Trophoblast cell (in vitro differentiated cells and primary cell): ENCODE measurements around the gene HMGCLL1.

Experiments used
- DNase-seq, 2 donors: peaks; one replicate each; pipeline ENCODE4 v3.0.0-alpha.2; 2016
- H2AFZ ChIP-seq: 2 replicates; pipeline ENCODE4 v1.6.1; 2013; ENCODE audit warnings: low read length, moderate library complexity, mild to moderate bottlenecking; ENCODE audit not compliant: insufficient read depth, poor library complexity
- H2AK5ac ChIP-seq: 2 replicates; pipeline ENCODE4 v1.6.1; 2013; ENCODE audit warnings: mild to moderate bottlenecking, low read length
- H2BK120ac ChIP-seq: 2 replicates; pipeline ENCODE4 v1.6.1; 2013; ENCODE audit warnings: low read length, mild to moderate bottlenecking, moderate library complexity; ENCODE audit not compliant: insufficient read depth, poor library complexity
- H2BK12ac ChIP-seq: 2 replicates; pipeline ENCODE4 v1.6.1; 2013; ENCODE audit warnings: mild to moderate bottlenecking, low read length, moderate library complexity
- H2BK5ac ChIP-seq: 2 replicates; pipeline ENCODE4 v1.6.1; 2013; ENCODE audit warnings: low read length, low read depth, moderate library complexity, mild to moderate bottlenecking; ENCODE audit not compliant: poor library complexity
- H3K14ac ChIP-seq: 2 replicates; pipeline ENCODE4 v1.6.1; 2013; ENCODE audit warnings: mild to moderate bottlenecking, low read length
- H3K18ac ChIP-seq: 2 replicates; pipeline ENCODE4 v1.6.1; 2013; ENCODE audit warnings: mild to moderate bottlenecking, low read length
- H3K23ac ChIP-seq: 2 replicates; pipeline ENCODE4 v1.6.1; 2013; ENCODE audit warnings: low read length
- H3K27ac ChIP-seq: 2 replicates; pipeline ENCODE4 v1.5.1; 2013; ENCODE audit warnings: low read depth, mild to moderate bottlenecking, inconsistent platforms, low read length, moderate library complexity
- H3K27me3 ChIP-seq: 2 replicates; pipeline ENCODE4 v1.6.1; 2013; ENCODE audit warnings: inconsistent platforms, mild to moderate bottlenecking, low read length, moderate library complexity; ENCODE audit not compliant: insufficient read depth
- H3K36me3 ChIP-seq, 2 experiments: 1 replicate in 1 of 2; 2 replicates in 1 of 2; pipeline ENCODE4 v1.6.1; 2013; ENCODE audit warnings: low read length in 2 of 2, mild to moderate bottlenecking in 2 of 2, moderate library complexity in 1 of 2; ENCODE audit not compliant: insufficient read depth in 2 of 2, control insufficient read depth in 1 of 2
- H3K4ac ChIP-seq: 2 replicates; pipeline ENCODE4 v1.6.1; 2013; ENCODE audit warnings: low read depth, mild to moderate bottlenecking, low read length, moderate library complexity
- H3K4me1 ChIP-seq, 2 experiments: 1 replicate in 1 of 2; 2 replicates in 1 of 2; pipeline ENCODE4 v1.6.1; 2013; ENCODE audit warnings: low read length in 2 of 2, mild to moderate bottlenecking in 2 of 2, moderate library complexity in 1 of 2; ENCODE audit not compliant: insufficient read depth in 2 of 2, control insufficient read depth in 1 of 2
- H3K4me2 ChIP-seq: 2 replicates; pipeline ENCODE4 v1.6.1; 2013; ENCODE audit warnings: inconsistent platforms, mild to moderate bottlenecking, low read length, moderate library complexity
- H3K4me3 ChIP-seq: 2 replicates; pipeline ENCODE4 v1.5.1; 2013; ENCODE audit warnings: mild to moderate bottlenecking, low read depth, low read length, inconsistent platforms
- H3K79me1 ChIP-seq: one replicate; pipeline ENCODE4 v1.6.1; 2013; ENCODE audit warnings: low read length
- H3K79me2 ChIP-seq: 2 replicates; pipeline ENCODE4 v1.6.1; 2013; ENCODE audit warnings: low read length, mild to moderate bottlenecking; ENCODE audit not compliant: control insufficient read depth, insufficient read depth, poor library complexity
- H3K9ac ChIP-seq: 2 replicates; pipeline ENCODE4 v1.6.1; 2013; ENCODE audit warnings: mild to moderate bottlenecking, low read length
- H3K9me3 ChIP-seq: 2 replicates; pipeline ENCODE4 v1.6.1; 2013; ENCODE audit warnings: low read depth, mild to moderate bottlenecking, control low read depth, inconsistent platforms, low read length; ENCODE audit not compliant: insufficient read depth
- H4K12ac ChIP-seq: 2 replicates; pipeline ENCODE4 v1.6.1; 2013; ENCODE audit warnings: low read depth, mild to moderate bottlenecking, low read length, moderate library complexity
- H4K8ac ChIP-seq: 2 replicates; pipeline ENCODE4 v1.6.1; 2013; ENCODE audit warnings: low read depth, mild to moderate bottlenecking, low read length, moderate library complexity
- H4K91ac ChIP-seq: one replicate; pipeline ENCODE4 v1.6.1; 2013; ENCODE audit warnings: low read depth, mild to moderate bottlenecking, low read length, moderate library complexity
- WGBS: extraction: QIAGEN DNeasy Blood & Tissue Kit; methylation state at CpG from one replicate; pipeline ENCODE4 v1.1.7; 2013; ENCODE audit warnings: missing lambda C conversion rate; ENCODE audit not compliant: insufficient read length, insufficient coverage; ENCODE audit errors: extremely low coverage; 5-methylcytosine and 5-hydroxymethylcytosine counted together

The HMGCLL1 gene

GRCh38 chr6:55474382-55474781 lies 104.6 kb downstream of the HMGCLL1 start:
- H3K27me3 ChIP-seq, result no peaks in the 10 kb centered on the region
- H2AK5ac ChIP-seq, result no peak overlapping the region
- H2BK120ac ChIP-seq, result no peak overlapping the region
- no peak for DNase-seq
- no peak overlapping the region for H4K91ac ChIP-seq
- H3K4ac ChIP-seq, result no peak overlapping the region
- H2BK12ac ChIP-seq, result no peak overlapping the region
- H3K18ac ChIP-seq, result no peak overlapping the region
- no peak overlapping the region for H3K9ac ChIP-seq
- no peak overlapping the region for H3K14ac ChIP-seq
- H3K27ac ChIP-seq, result no peak overlapping the region
- WGBS, result no CpG with 5 or more reads among the region's 3 CpGs
- no peaks in the 10 kb centered on the region for H3K79me2 ChIP-seq
- H4K12ac ChIP-seq, result no peak overlapping the region
- no peak overlapping the region for H3K4me3 ChIP-seq
- H2AFZ ChIP-seq, result no peak overlapping the region
- H2BK5ac ChIP-seq, result no peak overlapping the region
- H3K4me2 ChIP-seq, result no peak overlapping the region
- H3K4me1 ChIP-seq, result no peaks in the 10 kb centered on the region
- H3K36me3 ChIP-seq, result no peaks in the 10 kb centered on the region
- H4K8ac ChIP-seq, result no peak overlapping the region
- H3K23ac ChIP-seq, result no peak overlapping the region
- H3K79me1 ChIP-seq, result no peaks in the 10 kb centered on the region
- no peaks in the 10 kb centered on the region for H3K9me3 ChIP-seq

- Histone ChIP-seq H3K9ac (no peak overlapping the region), H3K36me3 (no peaks in the 10 kb centered on the region), H3K23ac (no peak overlapping the region), H3K4me1 (no peaks in the 10 kb centered on the region), H3K14ac (no peak overlapping the region), H2AFZ (no peak overlapping the region), H3K27me3 (no peaks in the 10 kb centered on the region), H2BK120ac (no peak overlapping the region), H2BK12ac (no peak overlapping the region), H3K27ac (no peak overlapping the region), H3K79me2 (no peaks in the 10 kb centered on the region), H2BK5ac (no peak overlapping the region), H4K91ac (no peak overlapping the region), H3K4me2 (no peak overlapping the region), H3K9me3 (no peaks in the 10 kb centered on the region), H3K18ac (no peak overlapping the region), H3K79me1 (no peaks in the 10 kb centered on the region), H2AK5ac (no peak overlapping the region), H4K8ac (no peak overlapping the region), H3K4me3 (no peak overlapping the region), H4K12ac (no peak overlapping the region), H3K4ac (no peak overlapping the region)
- DNase-seq, result no peak
- no CpG with 5 or more reads among the region's 1 CpG for WGBS
These were observed 105.3 kb downstream of the HMGCLL1 start for GRCh38 chr6:55473722-55474121.

GRCh38 chr6:55469951-55470366 lies 109.0 kb downstream of the HMGCLL1 start:
- H3K4ac ChIP-seq, result no peak overlapping the region
- WGBS, result no CpG with 5 or more reads among the region's 5 CpGs
- no peak overlapping the region for H2BK12ac ChIP-seq

GRCh38 chr6:55456016-55456415 lies 123.0 kb downstream of the HMGCLL1 start:
- no peak overlapping the region for H2AK5ac ChIP-seq
- no peaks in the 10 kb centered on the region for H3K27me3 ChIP-seq
- H3K4me1 ChIP-seq, result no peaks in the 10 kb centered on the region
- H4K91ac ChIP-seq, result no peak overlapping the region
- no peak overlapping the region for H4K8ac ChIP-seq
- H2BK12ac ChIP-seq, result no peak overlapping the region
- H3K79me2 ChIP-seq, result no peaks in the 10 kb centered on the region
- H3K4ac ChIP-seq, result no peak overlapping the region
- no peak overlapping the region for H3K23ac ChIP-seq
- no peak overlapping the region for H2BK120ac ChIP-seq
- H3K27ac ChIP-seq, result no peak overlapping the region
- H3K79me1 ChIP-seq, result no peaks in the 10 kb centered on the region
- H3K4me2 ChIP-seq, result no peak overlapping the region
- no CpG with 5 or more reads among the region's 3 CpGs for WGBS
- H3K4me3 ChIP-seq, result no peak overlapping the region
- no peaks in the 10 kb centered on the region for H3K36me3 ChIP-seq
- no peak overlapping the region for H2AFZ ChIP-seq
- no peak overlapping the region for H3K14ac ChIP-seq
- H3K9me3 ChIP-seq, result no peaks in the 10 kb centered on the region
- no peak overlapping the region for H4K12ac ChIP-seq
- DNase-seq, result no peak
- no peak overlapping the region for H3K9ac ChIP-seq
- no peak overlapping the region for H2BK5ac ChIP-seq
- no peak overlapping the region for H3K18ac ChIP-seq

More at GRCh38 chr6:55469951-55470366, 109.0 kb downstream of the HMGCLL1 start:
- Histone ChIP-seq H2BK5ac (no peak overlapping the region), H3K27ac (no peak overlapping the region), H3K36me3 (no peaks in the 10 kb centered on the region), H2AFZ (no peak overlapping the region), H4K12ac (no peak overlapping the region), H3K4me1 (no peaks in the 10 kb centered on the region), H3K9me3 (no peaks in the 10 kb centered on the region), H3K27me3 (no peaks in the 10 kb centered on the region), H3K4me2 (no peak overlapping the region), H2BK120ac (no peak overlapping the region), H4K8ac (no peak overlapping the region), H2AK5ac (no peak overlapping the region), H3K23ac (no peak overlapping the region), H3K18ac (no peak overlapping the region), H3K79me1 (no peaks in the 10 kb centered on the region), H3K4me3 (no peak overlapping the region), H3K9ac (no peak overlapping the region), H3K79me2 (no peaks in the 10 kb centered on the region), H4K91ac (no peak overlapping the region), H3K14ac (no peak overlapping the region)
- DNase-seq, result no peak
